K562 (cell line): Measurements from ENCODE around the gene DNAJC9. TPM values are rescaled to one million over a fixed set of nuclear protein-coding genes. Genes with fewer than 3 reads are reported as not detected.
A peak's percentile ranks its signal among the peaks of the same experiment; 100 is the strongest.

ENCODE experiments used
- E2F3 ChIP-seq: fragments of 250-450 bp; sonication (Bioruptor Pico); IDR thresholded peaks from 2 replicates; pipeline ENCODE4 v1.4.0; 2020; ENCODE audit warnings: mild to moderate bottlenecking
- EP400 ChIP-seq: fragments of 450-650 bp; IDR thresholded peaks from 2 replicates; pipeline ENCODE4 v1.6.1; 2017; ENCODE audit warnings: antibody characterized with exemption, mild to moderate bottlenecking, moderate library complexity
- EWSR1 ChIP-seq: fragments of 450-650 bp; IDR thresholded peaks from 2 replicates; pipeline ENCODE4 v1.6.1; 2018; ENCODE audit warnings: borderline replicate concordance, mild to moderate bottlenecking, low read depth, moderate library complexity; ENCODE audit not compliant: partially characterized antibody
- GATA2 ChIP-seq: sonication (generic); formaldehyde crosslinking; IDR thresholded peaks from 2 replicates; pipeline ENCODE4 v1.4.0; 2020; ENCODE audit warnings: mild to moderate bottlenecking, missing genetic modification reagents
- HBP1 ChIP-seq: fragments of 450-650 bp; formaldehyde crosslinking; IDR thresholded peaks from 2 replicates; pipeline ENCODE4 v1.4.0; 2022; ENCODE audit warnings: missing genetic modification characterization
- HMGN3 ChIP-seq: IDR thresholded peaks from 2 replicates; pipeline ENCODE4 v1.6.1; 2011; ENCODE audit warnings: borderline replicate concordance, low read depth, mild to moderate bottlenecking, mixed read lengths, low read length; ENCODE audit not compliant: insufficient read length; ENCODE audit errors: extremely low read depth
- MTF1 ChIP-seq: fragments of 250-450 bp; sonication (Bioruptor Pico); IDR thresholded peaks from 2 replicates; pipeline ENCODE4 v1.9.0; 2021; ENCODE audit warnings: moderate library complexity, mild to moderate bottlenecking, inconsistent platforms, borderline replicate concordance
- POU5F1 ChIP-seq: fragments of 150-350 bp; IDR thresholded peaks from 2 replicates; pipeline ENCODE4 v1.6.1; 2014; ENCODE audit warnings: borderline replicate concordance, low read length, low read depth, mild to moderate bottlenecking; ENCODE audit not compliant: partially characterized antibody
- PRMT5 ChIP-seq: sonication (generic); formaldehyde crosslinking; IDR thresholded peaks from 2 replicates; pipeline ENCODE4 v1.5.0; 2020; ENCODE audit warnings: missing genetic modification reagents
- RAD51 ChIP-seq: fragments of 450-650 bp; IDR thresholded peaks from 2 replicates; pipeline ENCODE4 v1.7.1; 2016; ENCODE audit warnings: low read depth, mild to moderate bottlenecking, borderline replicate concordance
- STAT5A ChIP-seq: IDR thresholded peaks from 2 replicates; pipeline ENCODE4 v1.6.1; 2012; ENCODE audit warnings: low read length, inconsistent platforms, borderline replicate concordance
- TAF9B ChIP-seq: fragments of 450-650 bp; IDR thresholded peaks from 2 replicates; pipeline ENCODE4 v1.6.1; 2018; ENCODE audit warnings: mild to moderate bottlenecking; ENCODE audit not compliant: partially characterized antibody
- ZBTB49 ChIP-seq: sonication (generic); formaldehyde crosslinking; IDR thresholded peaks from 2 replicates; pipeline ENCODE4 v1.8.0; 2022; ENCODE audit warnings: missing genetic modification reagents, mild to moderate bottlenecking, borderline replicate concordance
- ZFP1 ChIP-seq: fragments of 450-650 bp; formaldehyde crosslinking; IDR thresholded peaks from 2 replicates; pipeline ENCODE4 v1.4.0; 2020; ENCODE audit warnings: mild to moderate bottlenecking, mixed read lengths
- ZNF140 ChIP-seq: fragments of 250-450 bp; sonication (Bioruptor Pico); IDR thresholded peaks from 2 replicates; pipeline ENCODE4 v1.8.0; 2021; ENCODE audit warnings: moderate library complexity, mild to moderate bottlenecking, inconsistent platforms
- ZNF174 ChIP-seq: fragments of 250-450 bp; sonication (Bioruptor Pico); IDR thresholded peaks from 2 replicates; pipeline ENCODE4 v1.4.0; 2020; ENCODE audit warnings: mild to moderate bottlenecking
- ZNF75A ChIP-seq: fragments of 450-650 bp; formaldehyde crosslinking; IDR thresholded peaks from 2 replicates; pipeline ENCODE4 v1.4.0; 2020; ENCODE audit warnings: mild to moderate bottlenecking
- ZSCAN29 ChIP-seq: fragments of 450-650 bp; IDR thresholded peaks from 2 replicates; pipeline ENCODE4 v1.6.1; 2017
- polyA plus RNA-seq, 8 experiments: library from polyadenylated mRNA; depleted of rRNA in 4 of 8; stranded (reverse) in 5 of 8; unstranded in 3 of 8; fragments of >200 nt; fragmentation: Nextera tagmentation in 2 of 8; fragmentation: Illumina TruSeq in 1 of 8; extraction: Ambion mirVana in 2 of 8; extraction: Trizol in 1 of 8; gene quantifications; 2 replicates each; pipeline versions ENCODE4 v1.2.1 to v1.2.3, GENCODE V29; 2011 to 2014; ENCODE audit warnings: inconsistent platforms in 1 of 8, missing spikeins in 1 of 8
- total RNA-seq, 7 experiments: library from RNA; depleted of rRNA in 6 of 7; stranded (reverse); fragments of >200 nt in 6 of 7; fragmentation: Illumina TruSeq in 2 of 7; extraction: Trizol in 2 of 7; gene quantifications; 2 replicates each; pipeline versions ENCODE4 v1.2.1 to v1.2.3, GENCODE V29; 2011 to 2021; ENCODE audit warnings: low replicate concordance in 1 of 7
- TF ChIP-seq, protein P1 (sequence below), 2 experiments: fragments of 250-450 bp in 1 of 2; fragments of 450-650 bp in 1 of 2; sonication (Bioruptor Pico) in 1 of 2; IDR thresholded peaks; 2 replicates each; pipeline versions ENCODE4 v1.6.1 to v1.8.0; 2016 to 2021; ENCODE audit warnings: mild to moderate bottlenecking in 2 of 2, moderate library complexity in 2 of 2, missing compliant biosample characterization in 1 of 2, missing genetic modification characterization in 1 of 2
- TF ChIP-seq, protein P2 (sequence below): fragments of 450-650 bp; IDR thresholded peaks from 2 replicates; pipeline ENCODE4 v1.7.1; 2018; ENCODE audit warnings: mild to moderate bottlenecking, low read depth; ENCODE audit not compliant: partially characterized antibody

DNAJC9 gene
- total and polyA plus RNA-seq, 9 of the 15 experiments (the other 6 are each of a cell fraction or from before 2014, with no cell fraction given) = 66.7 to 133 (median 102) TPM

DNA sequence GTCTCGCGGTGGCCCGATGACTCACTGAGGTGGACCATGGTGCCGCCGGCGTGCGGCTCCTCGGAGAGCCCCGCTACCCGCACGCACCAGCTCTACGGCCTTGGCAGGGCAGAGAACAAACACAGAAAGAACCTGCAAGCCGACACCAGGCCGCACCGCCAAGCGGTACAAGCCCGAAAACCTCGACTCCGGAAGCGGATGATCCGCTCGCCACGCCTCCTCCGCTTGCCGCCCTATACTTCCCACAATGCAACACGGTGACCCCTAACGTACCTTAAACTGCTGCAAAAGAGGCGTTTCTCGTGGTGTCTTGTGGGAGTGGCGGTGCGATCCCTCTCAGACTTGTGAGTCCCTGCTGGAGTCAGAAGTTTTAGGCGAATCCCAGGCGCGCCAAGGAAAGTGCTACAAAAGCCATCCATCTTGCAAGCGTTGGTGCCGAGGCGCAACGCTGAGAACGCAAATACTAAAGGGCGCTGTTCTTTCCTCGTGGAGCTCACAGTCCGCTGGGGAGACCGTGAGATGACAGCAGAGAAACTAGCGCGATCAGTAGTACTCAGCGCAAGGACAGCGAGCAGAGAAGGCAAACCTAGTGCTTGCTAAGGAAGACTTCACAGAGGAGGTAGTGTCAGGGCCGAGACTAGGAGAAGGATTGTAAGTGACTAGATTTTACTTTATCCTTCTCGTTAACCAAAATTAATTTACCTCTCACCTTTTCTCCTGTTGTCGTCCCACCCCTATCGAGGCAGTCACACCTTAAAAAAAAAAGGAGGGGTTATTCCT is 5.6 kb upstream of the DNAJC9 start, which contains the start of gene MRPS16 (continued):
- TF ChIP-seq HBP1 (CRISPR knock-in tag) = peak; percentile 78; the same call in 1 of the 2 replicates
- TF ChIP-seq ZNF174 = 0 out of 2 replicates have a peak, but pooled peaks have one; percentile 80
- TF ChIP-seq MTF1 (CRISPR knock-in tag) = no peak
- peak; percentile 98 for TF ChIP-seq EP400
- TF ChIP-seq ZFP1 = peak; percentile 55; the same call in 1 of the 2 replicates
- TF ChIP-seq ZNF140 = no peak
- TF ChIP-seq, protein P1, sequence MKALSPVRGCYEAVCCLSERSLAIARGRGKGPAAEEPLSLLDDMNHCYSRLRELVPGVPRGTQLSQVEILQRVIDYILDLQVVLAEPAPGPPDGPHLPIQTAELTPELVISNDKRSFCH (CRISPR knock-in tag; IDR thresholded peaks at IDR 0.05) = no peak
- TF ChIP-seq, protein P1 (tag; IDR thresholded peaks at IDR 0.05) = peak; percentile 89
- TF ChIP-seq TAF9B = peak; percentile 89
- peak; percentile 71; the same call in 1 of the 2 replicates for TF ChIP-seq ZBTB49 (CRISPR knock-in tag)
- peak; percentile 29; the same call in 1 of the 2 replicates for TF ChIP-seq STAT5A
- TF ChIP-seq ZSCAN29 = no peak; the same call in 1 of the 2 replicates
- peak; percentile 83 for TF ChIP-seq HMGN3
- TF ChIP-seq RAD51 = 0 out of 2 replicates have a peak, but pooled peaks have one; percentile 29
- TF ChIP-seq POU5F1 = no peak
- TF ChIP-seq, protein P2, sequence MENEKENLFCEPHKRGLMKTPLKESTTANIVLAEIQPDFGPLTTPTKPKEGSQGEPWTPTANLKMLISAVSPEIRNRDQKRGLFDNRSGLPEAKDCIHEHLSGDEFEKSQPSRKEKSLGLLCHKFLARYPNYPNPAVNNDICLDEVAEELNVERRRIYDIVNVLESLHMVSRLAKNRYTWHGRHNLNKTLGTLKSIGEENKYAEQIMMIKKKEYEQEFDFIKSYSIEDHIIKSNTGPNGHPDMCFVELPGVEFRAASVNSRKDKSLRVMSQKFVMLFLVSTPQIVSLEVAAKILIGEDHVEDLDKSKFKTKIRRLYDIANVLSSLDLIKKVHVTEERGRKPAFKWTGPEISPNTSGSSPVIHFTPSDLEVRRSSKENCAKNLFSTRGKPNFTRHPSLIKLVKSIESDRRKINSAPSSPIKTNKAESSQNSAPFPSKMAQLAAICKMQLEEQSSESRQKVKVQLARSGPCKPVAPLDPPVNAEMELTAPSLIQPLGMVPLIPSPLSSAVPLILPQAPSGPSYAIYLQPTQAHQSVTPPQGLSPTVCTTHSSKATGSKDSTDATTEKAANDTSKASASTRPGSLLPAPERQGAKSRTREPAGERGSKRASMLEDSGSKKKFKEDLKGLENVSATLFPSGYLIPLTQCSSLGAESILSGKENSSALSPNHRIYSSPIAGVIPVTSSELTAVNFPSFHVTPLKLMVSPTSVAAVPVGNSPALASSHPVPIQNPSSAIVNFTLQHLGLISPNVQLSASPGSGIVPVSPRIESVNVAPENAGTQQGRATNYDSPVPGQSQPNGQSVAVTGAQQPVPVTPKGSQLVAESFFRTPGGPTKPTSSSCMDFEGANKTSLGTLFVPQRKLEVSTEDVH = peak; percentile 71
- TF ChIP-seq PRMT5 = no peak
- TF ChIP-seq ZNF75A (CRISPR knock-in tag) = no peak
- TF ChIP-seq E2F3 (CRISPR knock-in tag) = peak; percentile 49; the same call in 1 of the 2 replicates
- no peak for TF ChIP-seq EWSR1
- peak; percentile 51; the same call in 1 of the 2 replicates for TF ChIP-seq GATA2
